OCI-LY7 (cell line): ENCODE measurements around the gene CELF2. TPM values are rescaled to one million over a fixed set of nuclear protein-coding genes. Genes with fewer than 3 reads are reported as not detected.

ENCODE experiments used
- BruUV-seq: library from RNA; stranded (reverse); fragments of 400-500 nt; replicated peaks from 2 replicates; lab custom pipeline; 2021; lab: Mats Ljungman, UMichigan
- CTCF ChIA-PET: fragments of 300-600 bp; sonication (Branson Sonifier 250); formaldehyde crosslinking; loops from one replicate; lab custom pipeline; 2022; ENCODE audit warnings: antibody characterized with exemption; ENCODE audit not compliant: unreplicated experiment; lab: Charles Lee
- POLR2A ChIA-PET: fragments of 300-600 bp; sonication (Branson Sonifier 250); formaldehyde crosslinking; loops from one replicate; lab custom pipeline; 2022; ENCODE audit warnings: antibody characterized with exemption; lab: Charles Lee
- DNase-seq: peaks from one replicate; pipeline ENCODE4 v3.0.0-alpha.2; 2015; ENCODE audit warnings: low spot score
- H2AFZ ChIP-seq: fragments of 200-600 bp; sonication (generic), shearing (Covaris generic); 2 replicates; pipeline ENCODE4 v1.6.1; 2014; ENCODE audit warnings: mild to moderate bottlenecking, antibody characterized with exemption, low read length, moderate library complexity
- H3K27ac ChIP-seq: fragments of 200-600 bp; sonication (generic); 2 replicates; pipeline ENCODE4 v1.5.1; 2014; ENCODE audit warnings: mixed run types, low read depth, mild to moderate bottlenecking, moderate library complexity, low read length, inconsistent platforms; ENCODE audit not compliant: poor library complexity, severe bottlenecking
- H3K36me3 ChIP-seq: fragments of 200-600 bp; sonication (generic); 2 replicates; pipeline ENCODE4 v1.6.1; 2014; ENCODE audit warnings: mild to moderate bottlenecking, antibody characterized with exemption, low read length, moderate library complexity, mixed read lengths; ENCODE audit not compliant: insufficient read depth
- H3K4me1 ChIP-seq: fragments of 200-600 bp; sonication (generic); 2 replicates; pipeline ENCODE4 v1.5.1; 2014; ENCODE audit warnings: mild to moderate bottlenecking, low read length; ENCODE audit not compliant: insufficient read depth, poor library complexity, severe bottlenecking
- H3K4me2 ChIP-seq: fragments of 200-600 bp; sonication (generic); 2 replicates; pipeline ENCODE4 v1.6.1; 2014; ENCODE audit warnings: mild to moderate bottlenecking, low read length
- H3K4me3 ChIP-seq: fragments of 200-600 bp; sonication (generic); 2 replicates; pipeline ENCODE4 v1.5.1; 2014; ENCODE audit warnings: mild to moderate bottlenecking, low read depth, low read length; ENCODE audit not compliant: poor library complexity, severe bottlenecking
- H3K79me2 ChIP-seq: fragments of 200-600 bp; sonication (generic); 2 replicates; pipeline ENCODE4 v1.6.1; 2016; ENCODE audit warnings: low read depth, mild to moderate bottlenecking, low read length, moderate library complexity, mixed read lengths; ENCODE audit not compliant: insufficient read depth
- H3K9me2 ChIP-seq: fragments of 200-600 bp; sonication (generic); 2 replicates; pipeline ENCODE4 v1.6.1; 2016; ENCODE audit warnings: mild to moderate bottlenecking, low read length, mixed read lengths; ENCODE audit not compliant: insufficient read depth
- H3K9me3 ChIP-seq: fragments of 200-600 bp; sonication (generic); 2 replicates; pipeline ENCODE4 v1.6.1; 2014; ENCODE audit warnings: mild to moderate bottlenecking, mixed run types, low read length, mixed read lengths
- H4K20me1 ChIP-seq: fragments of 200-600 bp; sonication (generic); 2 replicates; pipeline ENCODE4 v1.6.1; 2014; ENCODE audit warnings: mild to moderate bottlenecking, antibody characterized with exemption, low read length, moderate library complexity, mixed read lengths; ENCODE audit not compliant: insufficient read depth
- CTCF ChIP-seq: fragments of 200-600 bp; sonication (generic); conservative IDR thresholded peaks from 2 replicates; pipeline ENCODE4 v1.5.1; 2014; ENCODE audit warnings: mild to moderate bottlenecking, antibody characterized with exemption, low read length, moderate library complexity, mixed read lengths
- EZH2phosphoT487 ChIP-seq: fragments of 200-600 bp; sonication (generic); IDR thresholded peaks from 2 replicates; pipeline ENCODE4 v1.6.1; 2018; ENCODE audit warnings: low read depth, borderline replicate concordance, mild to moderate bottlenecking, mixed run types, antibody characterized with exemption, low read length, moderate library complexity, mixed read lengths
- intact Hi-C: fragments of 100-400 bp; cut with micrococcal nuclease; formaldehyde crosslinking; loops from one replicate; pipeline ENCODE4 v1.10.0; 2022; ENCODE audit not compliant: unreplicated experiment
- total RNA-seq, 2 experiments: library from RNA; depleted of rRNA in 1 of 2; stranded (reverse); fragments of >200 nt in 1 of 2; shearing (Covaris generic) in 1 of 2; gene quantifications; 2 replicates each; pipeline ENCODE4 v1.2.3, GENCODE V29; 2014 to 2022

CELF2 gene
- total RNA-seq, 2 experiments from 2014 or later: 5.4 to 19.1 TPM

GRCh38 chr10:11164803-11165590 is 147.3 kb downstream of the CELF2 start:
- no peaks in the 10 kb centered on the region for H3K36me3 ChIP-seq

GRCh38 chr10:11165591-11166543 is 148.2 kb downstream of the CELF2 start:
- CTCF ChIA-PET: interaction anchor here (0.6 to 1.5 kb wide), 4 partner anchors 76 to 1204 kb away, joined by 6 to 10 read pairs (median 8); no protein-coding TSS in a partner anchor
- Histone ChIP-seq H3K9me3 (no peaks in the 10 kb centered on the region), H3K4me3 (peak overlapping the region; percentile 70), H3K4me2 (peak overlapping the region; percentile 93), H3K9me2 (no peaks in the 10 kb centered on the region), H3K4me1 (peaks cover 44% of the 10 kb centered on the region), H3K79me2 (no peaks in the 10 kb centered on the region), H2AFZ (peak overlapping the region; percentile 72), H3K27ac (no peak overlapping the region), H3K36me3 (no peaks in the 10 kb centered on the region), H4K20me1 (no peaks in the 10 kb centered on the region)
- POLR2A ChIA-PET: interaction anchor here (0.7 to 2.6 kb wide), 4 partner anchors 9 to 96 kb away, joined by 4 to 13 read pairs (median 5); no protein-coding TSS in a partner anchor
- DNase-seq: peak; percentile 77
- TF ChIP-seq CTCF (peak; percentile 76), EZH2phosphoT487 (no peak)
- intact Hi-C loops: no loop called here
- no TSS peak for BruUV-seq

More at GRCh38 chr10:11164803-11165590, 147.3 kb downstream of the CELF2 start:
- ChIA-PET CTCF (interaction anchor here (0.6 to 1.5 kb wide), 6 partner anchors 77 to 1205 kb away, joined by 3 to 10 read pairs (median 6); no protein-coding TSS in a partner anchor), POLR2A (interaction anchor here (0.6 to 2.6 kb wide), 8 partner anchors 10 to 97 kb away, joined by 3 to 13 read pairs (median 4); no protein-coding TSS in a partner anchor)
- TF ChIP-seq CTCF (no peak), EZH2phosphoT487 (no peak)
- peak overlapping the region; percentile 72 for H2AFZ ChIP-seq
- intact Hi-C loops: loop anchor here (5.0 kb wide), 1 partner anchor 102 kb away; no protein-coding TSS in a partner anchor
- peaks cover 39% of the 10 kb centered on the region for H3K4me1 ChIP-seq
- no peaks in the 10 kb centered on the region for H3K79me2 ChIP-seq
- DNase-seq: peak; percentile 63
- H3K9me3 ChIP-seq: no peaks in the 10 kb centered on the region
- H3K4me3 ChIP-seq: peak overlapping the region; percentile 70
- H3K4me2 ChIP-seq: peak overlapping the region; percentile 93
- no peak overlapping the region for H3K27ac ChIP-seq
- H3K9me2 ChIP-seq: no peaks in the 10 kb centered on the region
- BruUV-seq: no TSS peak
- no peaks in the 10 kb centered on the region for H4K20me1 ChIP-seq
